Adipocyte (in vitro differentiated cells): ENCODE measurements around the gene FGFBP2.

ENCODE experiments used
- DNase-seq: peaks from one replicate; pipeline ENCODE4 v3.0.0-alpha.2; 2015; ENCODE audit warnings: low read depth
- H3K27me3 ChIP-seq: replicated peaks from 2 replicates; pipeline ENCODE4 v1.7.0; 2013; ENCODE audit warnings: mild to moderate bottlenecking, low read length, moderate library complexity; ENCODE audit not compliant: control insufficient read depth, insufficient read depth
- H3K36me3 ChIP-seq: 2 replicates; pipeline ENCODE4 v1.7.0; 2013; ENCODE audit warnings: low read length, mild to moderate bottlenecking, moderate library complexity; ENCODE audit not compliant: control insufficient read depth, insufficient read depth, severe bottlenecking
- H3K4me1 ChIP-seq: 2 replicates; pipeline ENCODE4 v1.7.0; 2013; ENCODE audit warnings: mild to moderate bottlenecking, low read length, moderate library complexity; ENCODE audit not compliant: control insufficient read depth, insufficient read depth
- H3K4me3 ChIP-seq: 2 replicates; pipeline ENCODE4 v1.7.0; 2013; ENCODE audit warnings: mild to moderate bottlenecking, low read length, moderate library complexity
- H3K9ac ChIP-seq: 2 replicates; pipeline ENCODE4 v1.7.0; 2013; ENCODE audit warnings: mild to moderate bottlenecking, low read length, moderate library complexity
- H3K9me3 ChIP-seq: 2 replicates; pipeline ENCODE4 v1.7.0; 2013; ENCODE audit warnings: mild to moderate bottlenecking, low read length, moderate library complexity; ENCODE audit not compliant: control insufficient read depth

FGFBP2 gene

DNA sequence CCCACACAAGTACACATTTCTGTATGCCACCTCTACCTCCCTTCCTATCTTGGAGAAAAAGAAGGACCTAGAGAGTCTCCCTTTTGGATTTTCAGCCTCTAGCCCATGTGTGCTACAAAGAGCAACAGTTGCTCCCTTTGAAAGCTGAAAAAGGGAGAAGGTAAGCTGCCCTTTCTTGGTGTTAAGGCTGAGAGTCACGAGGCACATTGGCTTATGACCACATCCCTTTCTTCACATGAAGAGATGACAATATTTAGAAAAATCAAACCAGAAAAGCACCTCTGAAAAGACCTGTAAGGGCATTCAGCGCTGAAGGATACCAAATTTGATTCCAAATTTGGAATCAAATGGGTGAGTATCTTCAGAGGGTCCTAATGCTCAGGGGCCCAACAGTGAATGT is 18.1 kb downstream of the FGFBP2 start:
- Histone ChIP-seq H3K4me3 (no peak overlapping the region), H3K27me3 (no peaks in the 10 kb centered on the region), H3K9ac (no peak overlapping the region), H3K4me1 (peaks cover 16% of the 10 kb centered on the region), H3K9me3 (no peaks in the 10 kb centered on the region), H3K36me3 (no peaks in the 10 kb centered on the region)
- no peak for DNase-seq

DNA sequence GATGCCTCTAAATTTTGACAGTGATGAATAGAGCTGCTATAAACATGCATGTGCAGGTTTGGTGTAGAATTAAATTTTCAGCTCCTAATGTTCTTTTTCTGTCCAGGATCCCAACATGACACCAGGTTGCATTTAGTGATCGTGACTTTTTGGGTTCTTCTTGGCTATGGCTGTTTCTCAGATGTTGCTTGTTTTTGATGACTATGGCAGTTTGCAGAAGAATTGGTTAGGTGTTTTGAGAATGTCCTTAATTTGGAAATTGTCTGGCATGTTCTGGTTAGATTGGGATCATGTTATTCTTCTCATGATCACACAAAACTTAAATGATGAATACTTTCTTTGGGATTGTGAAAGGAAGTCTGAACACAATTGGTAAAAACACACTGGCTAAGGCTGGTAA is 20.7 kb downstream of the FGFBP2 start:
- Histone ChIP-seq H3K9ac (no peak overlapping the region), H3K4me3 (no peak overlapping the region), H3K4me1 (peaks cover 16% of the 10 kb centered on the region), H3K9me3 (no peaks in the 10 kb centered on the region), H3K27me3 (no peaks in the 10 kb centered on the region), H3K36me3 (no peaks in the 10 kb centered on the region)
- no peak for DNase-seq

DNA sequence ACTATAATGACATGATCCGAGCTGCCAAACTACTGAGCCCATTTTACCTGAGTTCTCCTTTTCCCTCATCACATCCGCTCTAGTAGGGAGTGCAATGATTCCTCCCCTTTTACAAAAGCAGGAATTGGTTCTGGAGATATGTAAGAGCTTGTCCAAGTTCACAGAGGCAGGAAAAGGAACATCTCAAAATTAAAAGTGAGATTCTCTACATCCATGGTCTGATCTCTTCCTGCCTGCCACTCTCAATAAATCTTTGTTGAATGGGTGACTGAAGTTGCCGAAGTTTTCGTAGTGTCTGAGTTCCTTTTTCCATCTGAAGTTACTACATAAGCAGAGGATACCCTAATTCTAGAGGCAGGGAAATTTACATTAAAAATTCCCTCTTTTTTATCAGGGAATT is 24.3 kb downstream of the FGFBP2 start, which contains the start of gene FGFBP1:
FGFBP1 (minus strand) TSS at position 101 of the 400 bp plus-strand sequence. CDS start 2,108 bp downstream, outside the sequence.
- H3K4me3 ChIP-seq = no peak within 1 kb of the TSS
- no peak within 1 kb of the TSS for H3K9ac ChIP-seq
- H3K9me3 ChIP-seq = no peaks in the 10 kb centered on the region
- no peaks in the 10 kb centered on the region for H3K27me3 ChIP-seq
- H3K4me1 ChIP-seq = no peaks in the 10 kb centered on the region
- DNase-seq = no peak
- no peaks in the 10 kb centered on the region for H3K36me3 ChIP-seq

DNA sequence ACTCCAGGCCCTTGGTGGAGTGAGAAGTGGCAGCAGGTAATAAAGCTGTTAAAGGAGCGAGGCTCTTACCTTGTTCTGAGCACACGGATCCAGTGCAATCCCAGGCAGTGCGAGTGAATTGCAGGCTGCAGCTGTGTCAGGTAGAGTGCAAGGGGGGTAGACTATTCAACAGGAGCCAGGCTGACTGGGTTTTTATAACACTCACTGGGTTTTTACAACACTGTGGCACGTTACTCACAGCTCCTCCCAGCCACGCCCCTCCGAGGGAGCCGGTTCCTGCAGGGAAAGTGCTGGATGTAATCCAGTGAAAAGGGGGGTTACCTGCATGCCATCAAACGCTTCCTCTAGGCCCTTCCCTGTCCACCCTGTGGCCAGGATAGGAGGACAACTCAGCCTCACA is 24.8 kb downstream of the FGFBP2 start:
- no peaks in the 10 kb centered on the region for H3K4me1 ChIP-seq
- H3K36me3 ChIP-seq = no peaks in the 10 kb centered on the region
- no peaks in the 10 kb centered on the region for H3K9me3 ChIP-seq
- H3K9ac ChIP-seq = no peak overlapping the region
- no peaks in the 10 kb centered on the region for H3K27me3 ChIP-seq
- DNase-seq = no peak
- H3K4me3 ChIP-seq = no peak overlapping the region

DNA sequence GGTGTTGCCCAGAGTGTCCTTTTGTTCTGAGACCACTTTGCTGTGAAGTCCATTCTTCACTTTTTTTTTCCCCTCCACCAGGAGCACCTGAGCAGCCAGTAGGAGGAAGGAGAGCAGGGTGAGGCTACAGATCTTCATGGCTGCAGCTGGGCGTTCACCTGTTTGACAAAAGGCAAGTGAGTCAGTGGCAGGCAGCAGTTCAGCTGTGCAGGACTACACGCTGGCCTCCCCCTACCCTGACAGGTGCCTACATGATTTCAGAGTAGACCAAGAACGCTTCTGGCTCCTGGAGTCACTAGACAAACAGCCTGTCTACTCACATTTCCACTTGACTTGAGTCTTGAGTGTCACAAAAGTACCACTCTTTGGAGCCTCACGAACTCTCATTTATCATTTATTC is 26.5 kb downstream of the FGFBP2 start:
- Histone ChIP-seq H3K9me3 (no peaks in the 10 kb centered on the region), H3K36me3 (no peaks in the 10 kb centered on the region)
- DNase-seq = no peak

DNA sequence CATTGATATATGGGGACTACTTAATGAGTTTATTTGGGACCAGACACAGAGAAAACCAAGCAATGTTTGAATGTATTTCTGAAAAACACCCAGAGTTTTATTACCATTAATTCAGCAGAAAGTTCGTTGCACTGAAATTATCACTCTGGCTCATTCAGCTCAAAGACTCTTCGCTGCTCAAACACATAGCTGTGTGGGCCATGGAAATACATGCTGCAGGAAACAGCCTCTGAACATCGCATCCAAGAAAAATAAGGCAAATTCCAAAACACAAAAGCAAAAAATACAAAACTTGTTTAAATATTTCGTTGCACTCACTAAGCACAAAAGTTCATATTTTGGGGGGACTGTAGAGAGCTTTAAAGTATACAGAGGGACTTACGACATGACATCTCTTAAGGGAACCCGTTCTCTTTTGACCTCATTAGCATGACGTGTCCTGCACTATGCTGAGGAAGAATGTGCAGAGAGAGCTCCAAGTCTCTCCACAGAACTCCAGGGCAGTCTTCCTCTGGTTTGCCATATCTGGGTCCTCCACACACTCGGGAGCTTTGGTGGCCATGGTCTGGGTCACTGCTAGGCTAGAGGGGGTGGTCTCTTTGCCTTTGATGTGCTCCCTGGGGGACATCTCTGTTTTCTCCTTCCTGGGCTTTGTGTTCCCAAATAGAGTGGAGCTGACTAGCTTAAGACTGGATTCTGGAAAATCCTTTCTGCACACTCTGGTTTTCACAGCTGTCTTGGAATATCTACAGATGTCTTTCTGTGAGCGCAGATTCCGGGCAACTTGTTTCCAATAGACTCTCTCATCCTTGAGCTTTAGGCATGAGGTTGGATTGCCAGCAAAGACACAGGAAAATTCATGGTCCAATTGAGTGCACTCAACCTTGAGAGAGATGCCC is 27.2 kb downstream of the FGFBP2 start:
- Histone ChIP-seq H3K4me3 (no peak overlapping the region), H3K4me1 (peaks cover 2% of the 10 kb centered on the region), H3K9ac (no peak overlapping the region), H3K27me3 (no peaks in the 10 kb centered on the region), H3K36me3 (no peaks in the 10 kb centered on the region), H3K9me3 (no peaks in the 10 kb centered on the region)
- DNase-seq = no peak

More for the DNA sequence above, 26.5 kb downstream of the FGFBP2 start:
- Histone ChIP-seq H3K4me3 (no peak overlapping the region), H3K9ac (no peak overlapping the region), H3K4me1 (no peaks in the 10 kb centered on the region), H3K27me3 (no peaks in the 10 kb centered on the region)

DNA sequence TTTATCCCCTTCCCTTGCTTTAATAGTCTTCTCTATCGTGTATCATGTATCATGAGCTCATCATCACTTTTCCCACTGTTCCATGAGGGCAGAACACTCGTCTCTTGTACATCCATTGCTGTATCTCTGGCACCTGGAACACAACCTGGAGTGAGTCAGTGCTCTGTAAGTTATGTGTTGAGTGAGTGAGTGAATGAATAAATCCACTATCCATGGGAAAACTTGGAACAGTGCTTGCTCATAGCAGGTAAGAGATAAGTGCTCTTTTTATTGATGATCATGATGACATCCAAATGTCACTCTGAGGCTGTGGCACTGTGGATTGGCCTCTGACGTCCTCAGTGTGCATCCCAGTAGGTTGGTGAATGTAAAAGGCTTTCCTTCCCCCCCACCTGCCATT is 28.7 kb downstream of the FGFBP2 start:
- no peaks in the 10 kb centered on the region for H3K36me3 ChIP-seq
- H3K27me3 ChIP-seq = no peaks in the 10 kb centered on the region
- no peak for DNase-seq
- no peak overlapping the region for H3K4me3 ChIP-seq
- peaks cover 15% of the 10 kb centered on the region for H3K4me1 ChIP-seq
- H3K9ac ChIP-seq = no peak overlapping the region
- H3K9me3 ChIP-seq = no peaks in the 10 kb centered on the region

DNA sequence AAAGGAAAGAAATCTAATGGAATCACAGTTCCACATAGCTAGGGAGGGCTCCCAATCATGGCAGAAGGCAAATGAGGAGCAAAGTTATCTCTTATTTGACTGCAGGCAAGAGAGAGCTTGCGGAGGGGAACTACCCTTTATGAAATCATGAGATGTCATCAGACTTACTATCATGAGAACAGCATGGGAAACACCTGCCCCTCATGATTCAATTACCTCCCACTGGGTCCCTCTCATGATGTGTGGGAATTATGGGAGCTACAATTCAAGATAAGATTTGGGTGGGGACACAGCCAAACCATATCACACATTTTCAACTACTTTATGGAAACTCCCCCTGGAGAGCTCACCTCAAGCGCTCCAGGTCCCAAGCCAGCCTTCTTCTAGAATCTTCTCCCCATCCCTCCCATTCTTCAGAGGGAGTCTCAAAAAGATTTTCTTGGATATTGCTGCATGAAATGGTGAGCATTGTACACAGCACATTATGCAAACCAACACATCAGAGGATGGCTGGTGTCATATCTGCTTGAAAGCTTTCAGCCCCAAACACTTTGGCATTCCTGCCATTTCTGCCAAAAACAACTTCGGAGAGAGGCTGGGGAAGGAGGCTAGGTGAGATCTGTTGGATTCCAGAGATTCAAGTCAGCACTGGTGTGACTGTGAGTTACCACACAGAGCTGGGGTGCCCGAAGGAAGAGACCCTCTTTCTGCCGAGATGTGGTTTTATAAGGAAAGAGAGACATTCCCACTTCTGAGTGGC is 31.3 kb downstream of the FGFBP2 start:
- Histone ChIP-seq H3K4me1 (peaks cover 15% of the 10 kb centered on the region), H3K9me3 (no peaks in the 10 kb centered on the region), H3K4me3 (no peak overlapping the region), H3K9ac (no peak overlapping the region), H3K27me3 (no peaks in the 10 kb centered on the region), H3K36me3 (no peaks in the 10 kb centered on the region)
- no peak for DNase-seq

DNA sequence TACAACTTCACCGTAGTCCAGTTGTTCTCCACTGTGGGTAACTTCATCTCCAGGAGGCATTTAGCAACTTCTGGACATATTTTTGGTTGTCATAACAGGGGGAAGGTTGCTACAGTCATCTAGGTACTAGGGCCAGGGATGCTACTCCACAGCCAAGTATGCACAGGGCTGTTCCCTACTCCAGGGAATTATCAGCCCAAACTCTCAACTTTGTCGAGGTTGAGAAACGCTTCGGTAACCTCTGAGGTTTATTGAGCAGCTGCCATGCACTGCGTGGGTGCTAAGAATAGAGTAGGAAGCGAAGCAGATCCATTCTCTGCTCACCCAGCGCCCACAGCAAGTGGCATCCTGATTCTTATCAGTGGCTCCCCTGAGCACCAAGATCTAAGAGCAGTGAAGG is 32.7 kb downstream of the FGFBP2 start:
- DNase-seq = no peak
- Histone ChIP-seq H3K27me3 (no peaks in the 10 kb centered on the region), H3K9me3 (no peaks in the 10 kb centered on the region), H3K4me3 (no peak overlapping the region), H3K4me1 (peaks cover 19% of the 10 kb centered on the region), H3K36me3 (no peaks in the 10 kb centered on the region), H3K9ac (no peak overlapping the region)

DNA sequence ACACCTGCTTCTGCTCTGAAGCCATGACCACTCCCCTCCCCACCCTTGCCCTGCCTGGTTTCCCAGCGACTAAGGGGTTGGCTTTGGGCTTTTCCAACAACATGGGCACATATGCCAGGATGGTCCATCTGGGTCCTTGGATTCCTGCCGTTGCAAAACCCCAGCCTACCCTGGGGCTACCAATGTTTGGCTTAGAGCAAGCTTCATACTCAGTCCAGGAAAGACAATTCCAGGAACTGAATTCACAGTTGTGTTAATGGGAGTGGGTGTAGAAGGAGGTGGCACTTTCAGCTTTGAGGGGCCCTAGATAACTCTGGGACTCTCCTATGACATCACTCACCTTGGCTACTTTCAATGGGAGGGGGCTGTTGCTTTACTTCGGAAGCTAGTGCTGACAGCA is 33.4 kb downstream of the FGFBP2 start:
- Histone ChIP-seq H3K27me3 (no peaks in the 10 kb centered on the region), H3K4me3 (no peak overlapping the region), H3K4me1 (peaks cover 19% of the 10 kb centered on the region), H3K9ac (no peak overlapping the region), H3K9me3 (no peaks in the 10 kb centered on the region), H3K36me3 (no peaks in the 10 kb centered on the region)
- no peak for DNase-seq

DNA sequence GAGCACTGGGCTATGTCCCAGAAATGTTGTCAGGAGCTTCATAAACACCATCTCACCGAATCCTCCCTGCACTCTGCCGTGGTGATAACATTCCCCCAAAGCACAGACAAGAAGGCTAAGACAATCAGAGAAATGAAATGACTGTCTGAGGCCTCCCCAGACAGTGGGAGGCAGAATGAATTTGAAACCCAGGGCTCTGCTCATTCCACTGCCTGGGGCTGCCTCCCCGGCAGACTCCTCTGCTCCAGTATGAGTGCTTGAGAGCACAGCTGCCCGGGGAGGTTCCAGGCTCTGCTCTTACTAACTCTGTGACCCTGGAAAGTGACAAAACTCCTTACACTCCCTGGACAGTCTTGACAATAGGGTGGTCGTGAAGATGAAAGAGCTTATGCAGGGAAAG is 34.1 kb downstream of the FGFBP2 start:
- Histone ChIP-seq H3K9ac (no peak overlapping the region), H3K4me3 (no peak overlapping the region), H3K4me1 (peaks cover 19% of the 10 kb centered on the region), H3K9me3 (no peaks in the 10 kb centered on the region), H3K36me3 (no peaks in the 10 kb centered on the region), H3K27me3 (no peaks in the 10 kb centered on the region)
- DNase-seq = no peak
